ENCODE data around the gene IQCC.

IQCC gene

DNA sequence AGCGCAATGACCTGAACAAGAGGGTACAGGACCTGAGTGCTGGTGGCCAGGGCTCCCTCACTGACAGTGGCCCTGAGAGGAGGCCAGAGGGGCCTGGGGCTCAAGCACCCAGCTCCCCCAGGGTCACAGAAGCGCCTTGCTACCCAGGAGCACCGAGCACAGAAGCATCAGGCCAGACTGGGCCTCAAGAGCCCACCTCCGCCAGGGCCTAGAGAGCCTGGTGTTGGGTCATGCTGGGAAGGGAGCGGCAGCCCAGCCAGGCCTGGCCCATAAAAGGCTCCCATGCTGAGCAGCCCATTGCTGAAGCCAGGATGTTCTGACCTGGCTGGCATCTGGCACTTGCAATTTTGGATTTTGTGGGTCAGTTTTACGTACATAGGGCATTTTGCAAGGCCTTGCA, 10.5 kb upstream of the IQCC start:
- TF ChIP-seq, protein P1, sequence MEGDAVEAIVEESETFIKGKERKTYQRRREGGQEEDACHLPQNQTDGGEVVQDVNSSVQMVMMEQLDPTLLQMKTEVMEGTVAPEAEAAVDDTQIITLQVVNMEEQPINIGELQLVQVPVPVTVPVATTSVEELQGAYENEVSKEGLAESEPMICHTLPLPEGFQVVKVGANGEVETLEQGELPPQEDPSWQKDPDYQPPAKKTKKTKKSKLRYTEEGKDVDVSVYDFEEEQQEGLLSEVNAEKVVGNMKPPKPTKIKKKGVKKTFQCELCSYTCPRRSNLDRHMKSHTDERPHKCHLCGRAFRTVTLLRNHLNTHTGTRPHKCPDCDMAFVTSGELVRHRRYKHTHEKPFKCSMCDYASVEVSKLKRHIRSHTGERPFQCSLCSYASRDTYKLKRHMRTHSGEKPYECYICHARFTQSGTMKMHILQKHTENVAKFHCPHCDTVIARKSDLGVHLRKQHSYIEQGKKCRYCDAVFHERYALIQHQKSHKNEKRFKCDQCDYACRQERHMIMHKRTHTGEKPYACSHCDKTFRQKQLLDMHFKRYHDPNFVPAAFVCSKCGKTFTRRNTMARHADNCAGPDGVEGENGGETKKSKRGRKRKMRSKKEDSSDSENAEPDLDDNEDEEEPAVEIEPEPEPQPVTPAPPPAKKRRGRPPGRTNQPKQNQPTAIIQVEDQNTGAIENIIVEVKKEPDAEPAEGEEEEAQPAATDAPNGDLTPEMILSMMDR (IDR thresholded peaks at IDR 0.05; ENCODE audit: low read depth, low read length, missing control alignments), result no peak
- in situ Hi-C loops (cut with HindIII; ENCODE audit: low sequenced_read_pairs), result no loop called here

DNA sequence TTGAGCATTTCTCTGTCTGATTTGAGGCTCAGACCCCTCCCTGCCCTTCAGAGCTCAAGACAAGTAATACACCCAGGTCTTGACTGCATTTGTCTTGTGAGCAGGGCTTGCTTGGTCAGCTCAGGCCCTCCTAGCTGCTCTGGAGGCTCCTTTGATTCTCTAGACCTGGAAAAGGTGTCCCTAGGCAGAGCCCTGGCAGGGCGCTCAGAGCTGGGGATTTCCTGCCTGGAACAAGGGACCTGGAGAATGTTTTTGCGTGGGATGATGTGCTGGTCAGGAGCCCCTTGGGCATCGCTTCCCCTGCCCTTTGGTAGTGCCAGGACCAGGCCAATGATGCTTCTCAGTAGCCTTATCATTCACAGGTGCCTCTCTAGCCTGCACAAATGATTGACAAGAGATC, 9.9 kb upstream of the IQCC start:
- no peak for DNase-seq (ENCODE audit: low read depth)
- H3K4me3 ChIP-seq (ENCODE audit: low read depth, low read length), result no peak overlapping the region
- in situ Hi-C loops (cut with HindIII; ENCODE audit: low sequenced_read_pairs), result no loop called here
- TF ChIP-seq, protein P1 (IDR thresholded peaks at IDR 0.05; ENCODE audit: low read depth, low read length, missing control alignments), result no peak

More for the DNA sequence above, 10.5 kb upstream of the IQCC start:
- no peak overlapping the region for H3K4me3 ChIP-seq (ENCODE audit: low read depth, low read length)
- DNase-seq (ENCODE audit: low read depth), result no peak

DNA sequence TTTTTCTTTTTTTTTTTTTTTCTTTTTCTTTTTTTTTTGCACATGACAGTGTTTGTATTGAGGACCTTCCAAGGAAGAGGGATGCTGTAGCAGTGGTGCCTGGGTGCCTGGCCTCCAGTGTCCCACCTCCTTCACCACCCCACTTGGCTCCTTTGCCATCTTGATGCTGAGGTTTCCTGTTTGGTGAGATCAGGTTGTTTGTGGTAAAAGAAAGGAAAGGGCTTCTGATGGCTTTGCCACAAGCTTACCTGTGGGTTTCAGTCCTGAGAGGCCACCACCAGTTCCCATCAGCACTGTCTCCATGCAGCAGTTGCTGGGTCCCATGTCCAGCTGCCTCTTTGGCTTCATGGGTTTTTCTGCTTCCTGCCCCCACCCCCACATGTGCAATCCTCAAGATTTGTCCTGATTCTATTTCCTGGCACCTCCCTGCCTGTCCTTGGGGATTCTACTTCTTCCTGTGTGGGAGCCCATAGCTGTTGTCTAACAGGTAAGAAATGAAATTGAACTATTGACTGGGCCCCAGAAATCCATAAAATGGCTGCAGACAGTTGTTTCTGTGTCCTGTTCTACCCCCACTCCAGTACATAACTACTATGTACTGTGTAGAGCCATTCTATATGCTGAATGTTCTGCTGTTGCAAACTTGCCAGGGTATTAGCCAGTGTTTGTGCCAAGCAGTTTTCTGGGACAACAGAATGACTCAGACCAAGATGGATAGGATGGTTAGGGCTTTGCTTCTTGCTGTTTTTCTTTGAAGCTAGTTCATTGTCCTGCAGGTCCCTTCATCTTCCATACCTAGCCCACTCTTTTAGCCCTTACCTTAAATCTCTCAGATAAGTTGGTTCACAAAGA, 9.3 kb upstream of the IQCC start:
- H3K4me3 ChIP-seq (ENCODE audit: low read depth, low read length), result no peak overlapping the region
- in situ Hi-C loops (cut with HindIII; ENCODE audit: low sequenced_read_pairs), result no loop called here
- no peak for DNase-seq (ENCODE audit: low read depth)
- TF ChIP-seq, protein P1 (IDR thresholded peaks at IDR 0.05; ENCODE audit: low read depth, low read length, missing control alignments), result no peak

DNA sequence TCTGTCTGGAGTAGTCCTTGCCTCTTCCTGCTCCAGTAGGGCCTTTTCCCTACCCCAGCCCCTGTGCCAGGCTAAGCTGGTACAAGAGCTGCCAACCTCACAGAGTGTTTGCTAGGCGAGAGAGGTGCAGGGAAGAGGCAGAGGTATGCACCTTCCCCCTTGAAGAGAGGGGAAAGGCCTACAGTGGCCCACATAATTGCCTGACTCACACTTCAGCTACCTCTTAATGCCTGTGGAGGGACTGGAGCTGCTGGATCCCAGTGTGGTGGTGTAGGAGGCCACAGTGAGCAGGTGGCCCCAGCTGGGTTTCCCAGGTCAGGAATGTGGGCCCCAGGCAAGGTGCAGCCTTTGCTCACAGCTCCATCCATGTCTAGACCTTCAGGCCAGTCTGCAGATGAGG, 8.4 kb upstream of the IQCC start:
- in situ Hi-C loops (cut with HindIII; ENCODE audit: low sequenced_read_pairs), result no loop called here
- TF ChIP-seq, protein P1 (IDR thresholded peaks at IDR 0.05; ENCODE audit: low read depth, low read length, missing control alignments), result no peak
- no peak for DNase-seq (ENCODE audit: low read depth)
- H3K4me3 ChIP-seq (ENCODE audit: low read depth, low read length), result no peak overlapping the region

DNA sequence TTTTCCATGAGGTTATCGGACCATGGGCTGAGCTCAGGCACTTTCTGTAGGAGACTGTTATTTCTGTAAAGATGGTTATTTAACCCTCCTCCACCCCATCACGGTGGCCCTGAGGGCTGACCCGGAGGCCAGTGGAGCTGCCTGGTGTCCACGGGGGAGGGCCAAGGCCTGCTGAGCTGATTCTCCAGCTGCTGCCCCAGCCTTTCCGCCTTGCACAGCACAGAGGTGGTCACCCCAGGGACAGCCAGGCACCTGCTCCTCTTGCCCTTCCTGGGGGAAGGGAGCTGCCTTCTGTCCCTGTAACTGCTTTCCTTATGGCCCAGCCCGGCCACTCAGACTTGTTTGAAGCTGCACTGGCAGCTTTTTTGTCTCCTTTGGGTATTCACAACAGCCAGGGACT, 7.6 kb upstream of the IQCC start:
- H3K4me3 ChIP-seq (ENCODE audit: low read depth, low read length), result no peak overlapping the region
- in situ Hi-C loops (cut with HindIII; ENCODE audit: low sequenced_read_pairs), result no loop called here
- no peak for DNase-seq (ENCODE audit: low read depth)
- TF ChIP-seq, protein P1 (IDR thresholded peaks at IDR 0.05; ENCODE audit: low read depth, low read length, missing control alignments), result no peak

DNA sequence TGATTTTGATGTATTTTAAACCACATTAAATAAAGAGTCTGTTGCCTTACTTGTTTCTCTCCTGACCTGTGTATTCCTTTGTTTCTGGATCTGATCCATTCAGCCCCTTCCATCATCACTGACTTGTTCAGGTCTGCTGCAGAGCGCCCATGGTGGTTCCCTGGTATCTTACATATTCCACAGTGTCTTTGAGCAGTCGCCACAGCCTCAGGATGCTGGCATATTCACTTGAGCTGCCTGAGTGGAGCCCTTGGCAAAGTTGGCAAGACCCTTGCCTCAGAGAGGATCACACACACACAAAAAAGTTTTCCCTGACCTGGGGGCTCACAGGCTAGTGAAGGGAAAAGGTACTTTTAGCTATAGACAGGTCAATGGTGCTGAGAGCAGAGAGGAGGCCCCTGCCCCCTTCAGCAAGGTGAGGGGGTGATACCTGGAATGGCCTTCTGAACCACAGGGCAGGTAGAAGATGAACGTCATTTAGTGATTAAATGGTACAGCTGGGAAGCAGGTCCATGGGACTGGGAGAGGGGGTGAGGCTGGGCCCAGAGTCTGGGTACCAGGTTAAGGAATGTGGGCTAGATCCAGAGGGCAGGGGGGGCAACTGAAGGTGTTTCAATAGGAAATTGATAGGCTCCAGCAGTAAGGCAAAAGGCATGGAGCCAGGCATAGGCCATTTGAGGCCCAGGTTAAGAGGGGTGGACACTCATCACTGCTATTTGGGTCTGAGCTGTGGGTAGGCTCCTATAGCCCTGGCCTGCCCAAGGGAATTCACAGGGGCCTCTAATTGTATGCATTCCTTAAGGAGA, 7.0 kb upstream of the IQCC start:
- no peak overlapping the region for H3K4me3 ChIP-seq (ENCODE audit: low read depth, low read length)
- TF ChIP-seq, protein P1 (IDR thresholded peaks at IDR 0.05; ENCODE audit: low read depth, low read length, missing control alignments), result no peak
- DNase-seq (ENCODE audit: low read depth), result no peak
- in situ Hi-C loops (cut with HindIII; ENCODE audit: low sequenced_read_pairs), result no loop called here
